NB4 (cell line): ENCODE measurements around the gene RPS6KA2.

Experiments
- DNase-seq: peaks from one replicate; pipeline ENCODE4 v3.0.0; 2010; ENCODE audit warnings: low read depth
- H3K4me3 ChIP-seq: one replicate; pipeline ENCODE4 v1.5.1; 2011; ENCODE audit warnings: mild to moderate bottlenecking, low read depth, low read length, moderate library complexity
- MYC ChIP-seq: IDR thresholded peaks from 2 replicates; pipeline ENCODE4 v1.6.1; 2011; ENCODE audit warnings: low read depth, low read length
- POLR2A ChIP-seq: IDR thresholded peaks from 2 replicates; pipeline ENCODE4 v1.6.1; 2011; ENCODE audit warnings: mild to moderate bottlenecking; ENCODE audit not compliant: insufficient read length; ENCODE audit errors: extremely low read depth
- TF ChIP-seq, protein P1 (sequence below): IDR thresholded peaks from 2 replicates; pipeline ENCODE4 v1.6.1; 2011; ENCODE audit warnings: low read depth, low read length
- TF ChIP-seq, protein P2 (sequence below): IDR thresholded peaks from one replicate; pipeline ENCODE4 v1.5.1; 2012; ENCODE audit warnings: low read depth, low read length

Gene RPS6KA2

DNA sequence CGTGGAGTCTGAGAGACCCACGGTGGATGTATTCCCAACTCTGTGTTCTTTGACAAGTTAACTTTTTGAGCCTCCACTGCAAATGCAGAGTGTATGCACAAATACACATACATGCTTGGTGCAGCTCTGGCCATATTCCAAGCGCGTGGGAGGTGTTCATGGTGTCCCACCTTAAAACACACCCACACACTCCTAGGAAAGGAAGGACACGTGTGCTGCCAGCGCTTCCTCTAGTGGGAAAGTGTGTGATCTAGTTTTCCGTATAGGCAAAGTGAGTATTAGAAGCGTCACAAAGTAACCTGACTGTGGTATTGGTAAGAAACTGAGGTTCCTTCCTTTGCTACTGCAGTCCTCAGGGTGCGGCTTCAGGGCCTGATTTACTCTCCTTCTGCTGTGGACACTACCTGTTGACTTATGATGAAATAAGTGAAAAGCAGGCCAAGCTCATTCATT, 208.3 kb downstream of the RPS6KA2 start:
- DNase-seq: no peak

DNA sequence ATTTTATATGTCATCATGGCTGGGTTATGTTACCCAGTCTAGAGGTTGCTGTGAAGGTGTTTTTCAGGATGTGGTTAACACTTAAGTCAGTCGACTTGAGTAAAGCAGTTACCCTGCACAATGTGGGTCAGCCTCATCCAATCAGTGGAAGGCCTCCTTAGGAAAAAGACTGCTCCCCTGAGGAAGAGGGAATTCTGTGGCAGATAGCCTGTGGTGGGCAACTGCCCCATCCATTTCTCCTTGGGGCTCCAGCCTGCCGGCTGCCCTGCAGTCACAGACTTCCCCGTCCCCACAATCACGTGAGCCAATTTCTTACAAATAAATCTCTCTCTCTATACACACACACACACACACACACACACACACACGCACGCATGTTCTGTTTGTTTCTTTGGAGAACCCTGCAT, 209.8 kb downstream of the RPS6KA2 start:
- H3K4me3 ChIP-seq: no peak overlapping the region
- TF ChIP-seq MYC (no peak), POLR2A (no peak)
- TF ChIP-seq, protein P1, sequence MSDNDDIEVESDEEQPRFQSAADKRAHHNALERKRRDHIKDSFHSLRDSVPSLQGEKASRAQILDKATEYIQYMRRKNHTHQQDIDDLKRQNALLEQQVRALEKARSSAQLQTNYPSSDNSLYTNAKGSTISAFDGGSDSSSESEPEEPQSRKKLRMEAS: no peak
- TF ChIP-seq, protein P2, sequence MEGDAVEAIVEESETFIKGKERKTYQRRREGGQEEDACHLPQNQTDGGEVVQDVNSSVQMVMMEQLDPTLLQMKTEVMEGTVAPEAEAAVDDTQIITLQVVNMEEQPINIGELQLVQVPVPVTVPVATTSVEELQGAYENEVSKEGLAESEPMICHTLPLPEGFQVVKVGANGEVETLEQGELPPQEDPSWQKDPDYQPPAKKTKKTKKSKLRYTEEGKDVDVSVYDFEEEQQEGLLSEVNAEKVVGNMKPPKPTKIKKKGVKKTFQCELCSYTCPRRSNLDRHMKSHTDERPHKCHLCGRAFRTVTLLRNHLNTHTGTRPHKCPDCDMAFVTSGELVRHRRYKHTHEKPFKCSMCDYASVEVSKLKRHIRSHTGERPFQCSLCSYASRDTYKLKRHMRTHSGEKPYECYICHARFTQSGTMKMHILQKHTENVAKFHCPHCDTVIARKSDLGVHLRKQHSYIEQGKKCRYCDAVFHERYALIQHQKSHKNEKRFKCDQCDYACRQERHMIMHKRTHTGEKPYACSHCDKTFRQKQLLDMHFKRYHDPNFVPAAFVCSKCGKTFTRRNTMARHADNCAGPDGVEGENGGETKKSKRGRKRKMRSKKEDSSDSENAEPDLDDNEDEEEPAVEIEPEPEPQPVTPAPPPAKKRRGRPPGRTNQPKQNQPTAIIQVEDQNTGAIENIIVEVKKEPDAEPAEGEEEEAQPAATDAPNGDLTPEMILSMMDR: no peak
- DNase-seq: no peak

More for the DNA sequence above, 208.3 kb downstream of the RPS6KA2 start:
- TF ChIP-seq, protein P2: no peak
- TF ChIP-seq, protein P1: no peak
- TF ChIP-seq POLR2A (no peak), MYC (no peak)
- H3K4me3 ChIP-seq: no peak overlapping the region

DNA sequence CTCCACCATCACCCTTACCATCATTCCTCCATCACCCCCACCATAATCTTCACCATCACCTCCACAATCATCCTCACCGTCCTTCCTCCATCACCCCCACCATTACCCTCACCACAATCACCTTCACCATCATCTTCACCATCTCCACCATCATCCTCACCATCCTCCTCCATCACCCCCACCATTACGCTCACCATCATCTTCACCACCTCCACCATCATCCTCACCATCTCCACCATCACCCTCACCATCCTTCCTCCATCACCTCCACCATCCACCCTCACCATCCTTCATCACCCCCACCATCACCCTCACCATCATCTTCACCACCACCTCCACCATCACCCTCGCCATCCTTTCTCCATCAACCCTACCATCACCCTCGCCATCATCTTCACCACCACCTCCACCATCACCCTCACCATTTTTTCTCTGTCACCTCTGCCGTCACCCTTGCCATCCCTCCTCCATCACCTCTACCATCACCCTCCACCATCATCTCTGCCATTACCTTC, 211.2 kb downstream of the RPS6KA2 start:
- no peak for DNase-seq
- no peak overlapping the region for H3K4me3 ChIP-seq

DNA sequence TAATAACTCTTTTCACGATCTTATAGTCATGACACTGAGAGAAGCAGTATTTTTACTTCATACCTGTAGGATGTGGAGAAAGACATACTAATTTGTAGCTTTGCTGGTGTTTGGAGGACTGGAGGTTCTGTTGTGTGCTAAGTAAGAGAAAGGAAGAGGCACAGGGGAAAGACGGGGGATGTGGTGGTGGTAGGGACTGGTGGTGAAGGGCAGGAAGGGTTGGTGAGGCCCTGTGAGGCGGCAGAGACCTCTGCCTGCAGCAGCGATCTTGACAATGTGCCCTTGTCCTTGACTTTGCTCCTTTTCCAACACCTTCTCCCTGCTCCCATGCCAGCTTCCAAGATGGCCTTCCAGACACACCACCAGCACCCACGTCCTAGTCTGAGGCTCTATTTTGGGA, 211.7 kb downstream of the RPS6KA2 start:
- no peak overlapping the region for H3K4me3 ChIP-seq
- no peak for DNase-seq
- TF ChIP-seq POLR2A (no peak), MYC (no peak)
- TF ChIP-seq, protein P2: no peak
- TF ChIP-seq, protein P1: no peak

More for the DNA sequence above, 211.2 kb downstream of the RPS6KA2 start:
- TF ChIP-seq POLR2A (no peak), MYC (no peak)

DNA sequence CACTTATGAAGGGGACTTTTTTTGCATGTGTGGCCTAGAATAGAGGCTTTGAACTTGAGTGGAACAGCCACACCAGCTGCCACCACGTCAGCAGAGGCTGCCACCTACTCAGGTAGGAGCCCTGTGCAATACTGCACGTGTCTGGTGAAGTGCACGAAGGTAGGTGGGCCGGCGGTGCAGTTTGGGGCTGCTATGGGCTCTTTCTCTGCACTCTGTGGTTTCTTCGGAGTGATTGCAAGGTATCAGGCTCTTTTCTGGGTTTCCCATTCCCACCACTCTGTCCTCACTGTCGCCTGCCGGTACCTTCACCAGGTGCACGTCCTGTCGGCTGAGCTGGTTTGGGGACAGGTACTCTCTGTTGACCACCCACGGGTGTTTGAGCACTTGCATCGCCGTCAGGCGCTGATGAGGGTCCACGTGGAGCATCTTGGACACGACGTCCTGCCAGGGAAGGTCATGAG, 213.5 kb downstream of the RPS6KA2 start:
- no peak for TF ChIP-seq POLR2A
- TF ChIP-seq, protein P1: no peak
- TF ChIP-seq, protein P2: no peak
- no peak for TF ChIP-seq MYC
- no peak overlapping the region for H3K4me3 ChIP-seq
- no peak for DNase-seq

DNA sequence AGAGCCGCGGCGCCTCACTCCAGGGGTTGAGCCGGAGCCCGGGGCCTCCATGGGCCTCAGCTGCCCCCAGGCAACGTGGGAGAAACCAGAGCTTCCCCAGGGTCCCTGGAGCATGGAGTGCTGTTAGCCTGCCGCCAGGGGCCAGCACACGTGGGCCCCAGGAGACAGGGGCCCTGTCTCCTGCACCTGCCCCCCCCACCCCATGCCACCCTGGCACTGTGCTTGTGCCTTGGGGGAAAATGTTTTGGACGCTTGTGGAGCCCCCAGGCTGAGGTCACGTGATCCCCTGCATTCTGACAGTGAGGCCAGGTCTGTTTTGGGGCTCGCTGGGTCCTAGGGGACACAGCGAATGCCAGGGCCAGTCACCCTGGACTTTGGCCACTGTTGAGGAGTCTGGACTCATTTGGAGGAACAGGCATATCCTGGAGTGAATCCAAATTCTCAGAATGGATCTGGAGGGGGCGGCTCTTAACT, 214.1 kb downstream of the RPS6KA2 start:
- TF ChIP-seq, protein P2: no peak
- TF ChIP-seq MYC (no peak), POLR2A (no peak)
- TF ChIP-seq, protein P1: no peak
- H3K4me3 ChIP-seq: no peak overlapping the region
- no peak for DNase-seq
